ENCODE data around the gene GHR. TPM values are rescaled to one million over a fixed set of nuclear protein-coding genes. Genes with fewer than 3 reads are reported as not detected.

GHR gene
- total RNA-seq, 1 experiment from 2014 or later = 0.28 TPM

DNA sequence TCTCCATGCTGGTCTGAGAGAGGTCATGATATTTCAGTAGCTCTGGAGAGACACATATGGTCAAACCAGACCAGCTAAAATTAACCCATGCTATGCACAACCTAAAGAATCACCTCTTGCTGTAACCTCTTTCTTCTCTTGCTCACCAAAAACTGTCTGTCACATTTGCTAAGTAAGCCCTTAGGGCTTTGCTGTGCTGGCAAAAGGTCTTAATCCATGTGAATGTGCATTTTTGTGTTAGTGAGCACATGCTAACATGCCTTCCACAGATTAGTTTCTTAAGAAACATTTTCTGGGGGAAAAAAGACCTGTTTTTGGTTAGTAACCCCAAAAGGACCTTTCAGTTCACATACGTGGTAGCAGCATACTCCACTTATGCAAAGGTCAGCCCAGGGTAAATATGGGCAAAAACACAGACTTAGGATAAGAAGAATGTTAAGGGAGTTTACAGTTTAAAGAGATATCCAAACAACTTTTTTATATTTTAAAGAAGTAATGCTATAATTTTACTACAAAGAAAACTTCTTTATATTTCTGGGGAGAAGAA is 209.2 kb downstream of the GHR start:
- H3K27me3 ChIP-seq (ENCODE audit: control insufficient read depth, insufficient read depth, low read length) = no peaks in the 10 kb centered on the region
- no peaks in the 10 kb centered on the region for H3K36me3 ChIP-seq (replicated peaks; ENCODE audit: control insufficient read depth, insufficient read depth, low read length)
- no peak for DNase-seq
- H3K4me3 ChIP-seq (ENCODE audit: insufficient read depth, low read depth, low read length) = no peak overlapping the region

GRCh38 chr5:42634575-42634974 is 211.3 kb downstream of the GHR start:
- H3K36me3 ChIP-seq (replicated peaks; ENCODE audit: control insufficient read depth, insufficient read depth, low read length) = no peaks in the 10 kb centered on the region
- H3K27me3 ChIP-seq (ENCODE audit: control insufficient read depth, insufficient read depth, low read length) = no peaks in the 10 kb centered on the region
- H3K4me3 ChIP-seq (ENCODE audit: insufficient read depth, low read depth, low read length) = no peak overlapping the region
- no peak for DNase-seq

- H3K36me3 ChIP-seq (replicated peaks; ENCODE audit: control insufficient read depth, insufficient read depth, low read length) = no peaks in the 10 kb centered on the region
- no peak overlapping the region for H3K4me3 ChIP-seq (ENCODE audit: insufficient read depth, low read depth, low read length)
- no peaks in the 10 kb centered on the region for H3K27me3 ChIP-seq (ENCODE audit: control insufficient read depth, insufficient read depth, low read length)
- peak; percentile 16 for DNase-seq
Measured at GRCh38 chr5:42636425-42636824, 213.2 kb downstream of the GHR start.

- no peak for DNase-seq
- no peaks in the 10 kb centered on the region for H3K36me3 ChIP-seq (replicated peaks; ENCODE audit: control insufficient read depth, insufficient read depth, low read length)
- no peak overlapping the region for H3K4me3 ChIP-seq (ENCODE audit: insufficient read depth, low read depth, low read length)
- H3K27me3 ChIP-seq (ENCODE audit: control insufficient read depth, insufficient read depth, low read length) = no peaks in the 10 kb centered on the region
Measured at GRCh38 chr5:42636946-42637345, 213.7 kb downstream of the GHR start.

DNA sequence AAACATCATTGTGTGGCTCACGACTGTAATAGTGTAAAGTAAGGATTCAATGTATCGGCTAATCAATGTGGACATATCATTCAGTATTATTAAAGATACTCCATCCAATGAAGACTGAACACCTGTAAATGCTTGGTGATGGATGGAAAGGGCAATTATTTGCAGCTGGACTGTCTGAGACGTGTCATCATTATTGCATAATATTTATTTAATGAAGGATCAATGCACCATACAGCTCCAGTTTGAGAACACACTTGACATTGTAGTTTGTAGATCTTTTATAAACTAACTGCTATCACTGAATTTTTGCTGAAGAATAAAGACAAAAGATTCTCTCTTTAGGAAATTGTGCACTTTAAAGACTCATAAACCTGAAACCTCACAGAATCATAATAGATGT is 215.7 kb downstream of the GHR start:
- Histone ChIP-seq H3K4me3 (ENCODE audit: insufficient read depth, low read depth, low read length) (no peak overlapping the region), H3K36me3 (replicated peaks; ENCODE audit: control insufficient read depth, insufficient read depth, low read length) (no peaks in the 10 kb centered on the region)

GRCh38 chr5:42640835-42641234 is 217.6 kb downstream of the GHR start:
- H3K36me3 ChIP-seq (replicated peaks; ENCODE audit: control insufficient read depth, insufficient read depth, low read length) = no peaks in the 10 kb centered on the region
- DNase-seq = no peak
- no peaks in the 10 kb centered on the region for H3K27me3 ChIP-seq (ENCODE audit: control insufficient read depth, insufficient read depth, low read length)
- no peak overlapping the region for H3K4me3 ChIP-seq (ENCODE audit: insufficient read depth, low read depth, low read length)

More for the DNA sequence above, 215.7 kb downstream of the GHR start:
- DNase-seq = no peak
- no peaks in the 10 kb centered on the region for H3K27me3 ChIP-seq (ENCODE audit: control insufficient read depth, insufficient read depth, low read length)

DNA sequence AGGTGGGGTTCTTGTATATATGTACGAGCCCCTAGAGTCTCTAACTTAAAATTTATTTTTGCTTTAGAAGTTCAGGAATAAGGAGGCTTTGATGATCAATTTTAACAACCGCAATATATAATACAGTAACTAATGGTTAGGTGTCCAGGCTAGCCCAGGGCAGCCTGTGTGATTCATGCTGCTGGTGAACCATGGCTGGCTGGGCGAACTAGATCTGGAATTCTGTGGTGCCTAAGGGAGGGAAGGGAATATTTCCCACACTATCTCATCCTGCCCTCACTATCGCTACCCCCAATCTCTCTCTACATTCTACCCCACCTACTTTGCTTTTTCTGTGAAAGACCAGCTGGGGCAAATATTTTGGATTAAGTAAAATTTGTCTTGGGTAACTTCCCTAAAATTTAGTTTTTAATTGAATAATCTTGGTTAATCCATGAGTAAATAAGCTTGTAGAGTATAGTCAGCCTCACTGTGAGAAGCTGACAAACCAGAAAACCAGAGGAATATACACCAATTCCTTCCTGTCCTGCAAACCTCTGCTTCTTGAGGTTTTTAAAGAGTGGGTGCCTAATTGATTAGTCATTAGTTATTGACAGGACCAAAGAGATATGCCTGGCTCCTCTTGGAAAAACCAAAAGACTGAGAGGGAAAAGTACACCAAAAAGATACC is 218.2 kb downstream of the GHR start:
- Histone ChIP-seq H3K36me3 (replicated peaks; ENCODE audit: control insufficient read depth, insufficient read depth, low read length) (no peaks in the 10 kb centered on the region), H3K27me3 (ENCODE audit: control insufficient read depth, insufficient read depth, low read length) (no peaks in the 10 kb centered on the region), H3K4me3 (ENCODE audit: insufficient read depth, low read depth, low read length) (no peak overlapping the region)
- DNase-seq = no peak

GRCh38 chr5:42642006-42642405 is 218.8 kb downstream of the GHR start:
- H3K27me3 ChIP-seq (ENCODE audit: control insufficient read depth, insufficient read depth, low read length) = no peaks in the 10 kb centered on the region
- H3K36me3 ChIP-seq (replicated peaks; ENCODE audit: control insufficient read depth, insufficient read depth, low read length) = no peaks in the 10 kb centered on the region
- no peak for DNase-seq
- no peak overlapping the region for H3K4me3 ChIP-seq (ENCODE audit: insufficient read depth, low read depth, low read length)

DNA sequence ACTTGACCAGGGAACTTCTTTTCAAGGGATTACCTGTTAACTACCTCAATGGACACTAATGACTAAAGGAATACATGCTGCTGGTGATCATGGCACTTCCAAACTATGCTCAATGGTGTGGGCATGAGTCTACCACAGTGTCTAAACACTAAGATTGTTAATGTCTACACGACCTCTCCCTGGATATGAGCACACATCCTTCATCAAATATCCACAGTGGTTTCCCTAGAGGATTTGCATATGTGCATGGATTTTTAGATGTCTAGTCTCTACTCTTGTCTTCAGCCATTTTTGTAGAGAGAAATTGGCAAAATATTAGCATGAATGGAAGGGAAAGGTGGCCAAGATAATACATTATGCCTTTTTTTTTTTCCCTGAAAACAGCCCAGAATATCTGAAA is 220.1 kb downstream of the GHR start:
- Histone ChIP-seq H3K27me3 (ENCODE audit: control insufficient read depth, insufficient read depth, low read length) (no peaks in the 10 kb centered on the region), H3K4me3 (ENCODE audit: insufficient read depth, low read depth, low read length) (no peak overlapping the region)

GRCh38 chr5:42645138-42645537 is 221.9 kb downstream of the GHR start:
- no peak for DNase-seq
- Histone ChIP-seq H3K4me3 (ENCODE audit: insufficient read depth, low read depth, low read length) (no peak overlapping the region), H3K36me3 (replicated peaks; ENCODE audit: control insufficient read depth, insufficient read depth, low read length) (no peaks in the 10 kb centered on the region), H3K27me3 (ENCODE audit: control insufficient read depth, insufficient read depth, low read length) (no peaks in the 10 kb centered on the region)

More for the DNA sequence above, 220.1 kb downstream of the GHR start:
- no peaks in the 10 kb centered on the region for H3K36me3 ChIP-seq (replicated peaks; ENCODE audit: control insufficient read depth, insufficient read depth, low read length)
- no peak for DNase-seq

- Histone ChIP-seq H3K36me3 (replicated peaks; ENCODE audit: control insufficient read depth, insufficient read depth, low read length) (no peaks in the 10 kb centered on the region), H3K4me3 (ENCODE audit: insufficient read depth, low read depth, low read length) (no peak overlapping the region), H3K27me3 (ENCODE audit: control insufficient read depth, insufficient read depth, low read length) (no peaks in the 10 kb centered on the region)
- no peak for DNase-seq
Measured at GRCh38 chr5:42648036-42648435, 224.8 kb downstream of the GHR start.

DNA sequence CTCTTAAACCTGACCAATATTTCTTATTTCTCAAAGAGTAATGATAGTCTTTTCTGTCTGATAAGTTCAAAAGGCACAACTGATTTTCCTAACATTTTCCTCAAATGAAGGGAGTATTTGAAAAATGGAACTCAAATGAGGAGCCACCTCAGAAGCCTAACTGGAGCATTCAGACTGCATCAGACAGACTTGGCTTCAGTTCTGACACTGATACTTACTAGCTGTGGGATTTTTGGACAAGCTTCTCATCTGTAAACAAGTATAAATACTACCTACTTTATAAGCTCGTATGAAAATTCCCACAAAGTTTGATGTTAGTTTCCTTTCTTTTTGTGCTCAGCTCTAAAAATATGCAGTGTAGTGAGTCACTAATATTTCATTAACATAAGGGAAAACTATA is 225.7 kb downstream of the GHR start:
- Histone ChIP-seq H3K36me3 (replicated peaks; ENCODE audit: control insufficient read depth, insufficient read depth, low read length) (no peaks in the 10 kb centered on the region), H3K4me3 (ENCODE audit: insufficient read depth, low read depth, low read length) (no peak overlapping the region), H3K27me3 (ENCODE audit: control insufficient read depth, insufficient read depth, low read length) (no peaks in the 10 kb centered on the region)
- DNase-seq = no peak

GRCh38 chr5:42650084-42650483 is 226.8 kb downstream of the GHR start:
- H3K36me3 ChIP-seq (replicated peaks; ENCODE audit: control insufficient read depth, insufficient read depth, low read length) = no peaks in the 10 kb centered on the region
- no peak overlapping the region for H3K4me3 ChIP-seq (ENCODE audit: insufficient read depth, low read depth, low read length)
- no peak for DNase-seq
- no peaks in the 10 kb centered on the region for H3K27me3 ChIP-seq (ENCODE audit: control insufficient read depth, insufficient read depth, low read length)

- no peak for DNase-seq
- H3K36me3 ChIP-seq (replicated peaks; ENCODE audit: control insufficient read depth, insufficient read depth, low read length) = no peaks in the 10 kb centered on the region
- H3K27me3 ChIP-seq (ENCODE audit: control insufficient read depth, insufficient read depth, low read length) = no peaks in the 10 kb centered on the region
- H3K4me3 ChIP-seq (ENCODE audit: insufficient read depth, low read depth, low read length) = no peak overlapping the region
Measured at GRCh38 chr5:42653705-42654104, 230.5 kb downstream of the GHR start.

DNA sequence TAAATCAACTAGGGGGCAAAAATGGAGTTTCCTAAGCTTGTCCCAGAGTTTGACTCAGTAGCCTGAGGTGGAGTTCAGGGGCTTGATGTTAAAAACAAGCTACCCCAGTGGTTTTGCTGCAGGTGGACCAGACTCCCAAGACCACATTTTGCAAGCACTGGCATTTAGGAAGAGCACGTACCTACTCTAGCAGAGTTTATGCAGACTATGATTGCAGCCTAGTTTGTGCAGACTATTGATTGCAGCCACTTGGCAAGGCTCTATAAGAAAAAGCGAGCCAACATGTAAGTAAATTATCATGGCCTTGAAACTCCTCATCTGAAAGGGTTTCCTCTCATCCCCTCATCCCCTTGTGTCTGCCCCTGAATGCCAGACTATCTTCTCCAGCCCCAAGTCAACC is 231.4 kb downstream of the GHR start:
- Histone ChIP-seq H3K36me3 (replicated peaks; ENCODE audit: control insufficient read depth, insufficient read depth, low read length) (no peaks in the 10 kb centered on the region), H3K27me3 (ENCODE audit: control insufficient read depth, insufficient read depth, low read length) (no peaks in the 10 kb centered on the region), H3K4me3 (ENCODE audit: insufficient read depth, low read depth, low read length) (no peak overlapping the region)
- no peak for DNase-seq
